Activated naive CD4-positive, alpha-beta T cell treated with anti-CD3 and anti-CD28 coated beads, Interleukin-2, amount 50 U/mL, for 72 hours (primary cell): ENCODE data around the gene SENP6. TPM values are rescaled to one million over a fixed set of nuclear protein-coding genes. Genes with fewer than 3 reads are reported as not detected.
"Not testable (repeated sequence)": the region's sequence is repeated elsewhere in the genome, so short reads cannot be mapped to it uniquely, and the experiment has no call there.

Experiments used
- ATAC-seq, 2 donors: fragments of 150-1000 bp; cut with Tn5 transposase; 2 replicates each; pipeline ENCODE4 v1.10.0; 2021; ENCODE audit warnings: mild to moderate bottlenecking in 2 of 2, moderate library complexity in 2 of 2
- DNase-seq, 2 donors: peaks; one replicate each; pipeline ENCODE4 v3.0.0; 2021 to 2022; ENCODE audit warnings: low spot score in 2 of 2
- H3K27ac Mint-ChIP-seq, 2 donors: one replicate each; pipeline ENCODE4 v1.8.0; 2022; ENCODE audit warnings: mild to moderate bottlenecking in 2 of 2, mixed read lengths in 2 of 2
- H3K36me3 Mint-ChIP-seq, 2 donors: one replicate each; pipeline ENCODE4 v1.8.0; 2022; ENCODE audit warnings: mixed read lengths in 2 of 2
- H3K9me3 Mint-ChIP-seq, 2 donors: one replicate each; pipeline ENCODE4 v1.8.0; 2022; ENCODE audit warnings: mixed read lengths in 2 of 2
- total RNA-seq, 2 donors: library from RNA; stranded (reverse); gene quantifications; one replicate each; pipeline ENCODE4 v1.2.3, GENCODE V29; 2022

The SENP6 gene
- total RNA-seq, 2 donors from 2014 or later = 63.0 to 75.4 TPM

GRCh38 chr6:75687937-75688336, 86.3 kb downstream of the SENP6 start:
- H3K36me3 Mint-ChIP-seq = peaks cover 46 to 55% of the 10 kb centered on the region in 2 donors
- DNase-seq, ATAC-seq, H3K27ac Mint-ChIP-seq, H3K9me3 Mint-ChIP-seq: not testable (repeated sequence)

GRCh38 chr6:75689576-75689975, 87.9 kb downstream of the SENP6 start:
- Mint-ChIP-seq H3K27ac (no peak overlapping the region), H3K36me3 (peaks cover 36 to 39% of the 10 kb centered on the region in 2 donors)
- no peak for DNase-seq

DNA sequence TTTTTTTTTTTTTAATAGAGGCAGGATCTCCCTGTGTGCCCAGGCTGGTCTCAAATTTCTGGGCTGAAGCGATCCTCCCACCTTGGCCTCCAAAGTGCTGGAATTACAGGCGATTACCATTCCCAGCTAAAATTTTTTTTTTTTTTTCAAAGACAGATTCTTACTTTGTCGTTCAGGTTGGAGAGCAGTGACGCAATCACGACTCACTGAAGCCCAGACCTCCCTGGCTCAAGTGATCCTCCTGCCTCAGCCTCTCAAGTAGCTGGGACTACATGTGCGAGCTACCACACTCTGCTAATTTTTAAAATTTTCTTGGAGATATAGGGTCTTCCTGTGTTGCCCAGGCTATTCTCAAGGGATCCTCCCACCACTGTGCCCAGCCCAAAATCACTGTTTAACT, 89.3 kb downstream of the SENP6 start:
- Mint-ChIP-seq H3K36me3 (peaks cover 23 to 25% of the 10 kb centered on the region in 2 donors), H3K27ac (no peak overlapping the region), H3K9me3 (peaks cover 0 to 6% of the 10 kb centered on the region in 2 donors)
- DNase-seq (no peak), ATAC-seq (no peak)

More at GRCh38 chr6:75689576-75689975, 87.9 kb downstream of the SENP6 start:
- H3K9me3 Mint-ChIP-seq = peaks cover 0 to 9% of the 10 kb centered on the region in 2 donors
- ATAC-seq = peak in 1 of 2 donors; percentile 22

- ATAC-seq = no peak
- DNase-seq = no peak
- Mint-ChIP-seq H3K27ac (no peak overlapping the region), H3K36me3 (peaks cover 6 to 21% of the 10 kb centered on the region in 2 donors), H3K9me3 (no peaks in the 10 kb centered on the region)
These were observed 91.9 kb downstream of the SENP6 start for GRCh38 chr6:75693534-75693933.

GRCh38 chr6:75694406-75694805, 92.7 kb downstream of the SENP6 start:
- Mint-ChIP-seq H3K36me3 (peaks cover 6 to 21% of the 10 kb centered on the region in 2 donors), H3K9me3 (no peaks in the 10 kb centered on the region), H3K27ac (no peak overlapping the region)
- DNase-seq (no peak), ATAC-seq (no peak)

DNA sequence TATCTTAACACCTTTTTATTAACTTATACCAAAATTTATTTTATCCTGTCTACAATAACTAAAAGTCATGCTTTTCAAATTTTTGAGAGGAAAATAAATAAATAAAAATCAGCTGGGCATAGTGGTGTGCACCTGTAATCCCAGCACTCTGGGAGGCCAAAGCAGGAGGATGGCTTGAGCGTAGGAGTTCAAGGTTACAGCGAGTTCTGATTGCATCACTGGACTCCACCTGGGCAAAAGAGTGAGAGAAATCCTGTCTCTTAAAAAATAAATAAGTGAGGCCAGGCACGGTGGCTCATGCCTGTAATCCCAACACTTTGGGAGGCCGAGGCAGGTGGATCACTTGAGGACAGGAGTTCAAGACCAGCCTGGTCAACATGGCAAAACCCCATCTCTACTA, 106.7 kb downstream of the SENP6 start:
- ATAC-seq, H3K9me3 Mint-ChIP-seq, H3K27ac Mint-ChIP-seq, DNase-seq: not testable (repeated sequence)
- H3K36me3 Mint-ChIP-seq = peaks cover 0 to 12% of the 10 kb centered on the region in 2 donors

- no peak for DNase-seq
- Mint-ChIP-seq H3K27ac (no peak overlapping the region), H3K9me3 (no peaks in the 10 kb centered on the region), H3K36me3 (peaks cover 9 to 14% of the 10 kb centered on the region in 2 donors)
- ATAC-seq = no peak
These were observed 109.5 kb downstream of the SENP6 start for GRCh38 chr6:75711173-75711572.

DNA sequence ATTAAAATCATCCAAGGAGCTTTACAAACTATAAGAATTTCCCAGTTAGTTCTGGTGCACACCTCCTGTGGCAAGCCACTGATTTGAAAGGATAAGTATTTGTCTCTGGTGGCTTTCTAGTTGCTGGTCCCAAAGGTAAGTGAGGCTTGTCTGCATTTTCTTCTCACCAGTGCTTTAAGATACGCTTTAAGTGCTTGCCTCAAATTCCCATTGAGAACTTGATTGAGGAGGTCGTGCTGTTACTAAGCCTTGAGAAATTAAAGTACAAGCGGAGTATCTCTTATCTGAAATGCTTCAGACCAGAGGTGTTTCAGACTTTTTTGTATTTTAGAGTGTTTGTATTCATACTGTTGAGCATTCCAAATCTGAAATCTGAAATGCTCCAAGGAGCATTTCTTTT, 117.5 kb downstream of the SENP6 start:
- Mint-ChIP-seq H3K36me3 (peaks cover 5 to 12% of the 10 kb centered on the region in 2 donors), H3K9me3 (no peaks in the 10 kb centered on the region), H3K27ac (no peak overlapping the region)
- no peak for ATAC-seq
- no peak for DNase-seq

GRCh38 chr6:75723382-75723781, 121.7 kb downstream of the SENP6 start:
- ATAC-seq = no peak
- H3K27ac Mint-ChIP-seq = no peak overlapping the region
- H3K9me3 Mint-ChIP-seq = no peaks in the 10 kb centered on the region
- H3K36me3 Mint-ChIP-seq = no peaks in the 10 kb centered on the region
- DNase-seq = no peak

- no peaks in the 10 kb centered on the region for H3K36me3 Mint-ChIP-seq
- H3K9me3 Mint-ChIP-seq = no peaks in the 10 kb centered on the region
- ATAC-seq = no peak
- DNase-seq = no peak
- no peak overlapping the region for H3K27ac Mint-ChIP-seq
These were observed 125.5 kb downstream of the SENP6 start for GRCh38 chr6:75727206-75727605.

DNA sequence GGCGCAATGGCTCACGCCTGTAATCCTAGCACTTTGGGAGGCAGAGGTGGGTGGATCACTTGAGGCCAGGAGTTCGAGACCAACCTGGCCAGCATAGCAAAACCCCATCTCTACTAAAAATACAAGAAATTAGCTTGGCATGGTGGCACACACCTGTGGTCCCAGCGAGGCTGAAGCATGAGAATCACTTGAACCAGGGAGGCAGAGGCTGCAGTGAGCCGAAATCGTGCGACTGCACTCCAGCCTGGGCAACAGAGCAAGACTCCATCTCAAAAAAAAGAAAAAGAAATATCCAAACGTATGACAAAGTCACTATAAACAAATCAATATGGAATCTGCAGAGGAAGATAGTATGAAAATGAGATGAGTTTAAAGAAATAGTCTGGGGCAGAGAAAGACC, 129.3 kb downstream of the SENP6 start:
- not testable (repeated sequence) for DNase-seq, H3K27ac Mint-ChIP-seq, ATAC-seq, H3K36me3 Mint-ChIP-seq, H3K9me3 Mint-ChIP-seq

GRCh38 chr6:75735491-75736186, 134.0 kb downstream of the SENP6 start:
- DNase-seq = no peak
- Mint-ChIP-seq H3K27ac (no peak overlapping the region), H3K9me3 (no peaks in the 10 kb centered on the region), H3K36me3 (no peaks in the 10 kb centered on the region)
- ATAC-seq = no peak

DNA sequence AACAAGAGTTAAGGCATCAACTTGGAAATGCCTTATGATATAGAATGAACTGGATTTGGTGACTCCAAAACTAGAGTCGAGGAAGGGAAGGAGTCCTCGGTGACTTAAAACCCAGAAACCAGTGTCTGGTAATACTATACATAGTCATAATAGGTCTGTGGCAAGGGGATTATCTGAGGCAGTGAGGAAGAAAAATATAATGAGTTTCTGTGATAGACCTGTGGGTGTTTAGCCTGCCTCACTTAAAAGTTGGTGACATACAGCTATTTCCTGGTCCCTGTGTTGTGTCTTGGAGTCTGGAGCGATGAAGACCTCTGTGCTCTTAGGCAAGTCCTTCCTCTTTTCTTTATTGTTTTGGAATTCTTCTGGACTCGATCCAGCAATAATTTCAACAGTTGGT, 142.3 kb downstream of the SENP6 start:
- Mint-ChIP-seq H3K36me3 (peaks cover 0 to 6% of the 10 kb centered on the region in 2 donors), H3K9me3 (no peaks in the 10 kb centered on the region), H3K27ac (no peak overlapping the region)
- ATAC-seq (no peak), DNase-seq (no peak)

- no peak for DNase-seq
- H3K9me3 Mint-ChIP-seq = no peaks in the 10 kb centered on the region
- no peak for ATAC-seq
- peaks cover 0 to 11% of the 10 kb centered on the region in 2 donors for H3K36me3 Mint-ChIP-seq
- H3K27ac Mint-ChIP-seq = no peak overlapping the region
These were observed 143.7 kb downstream of the SENP6 start for GRCh38 chr6:75745404-75745803.

DNA sequence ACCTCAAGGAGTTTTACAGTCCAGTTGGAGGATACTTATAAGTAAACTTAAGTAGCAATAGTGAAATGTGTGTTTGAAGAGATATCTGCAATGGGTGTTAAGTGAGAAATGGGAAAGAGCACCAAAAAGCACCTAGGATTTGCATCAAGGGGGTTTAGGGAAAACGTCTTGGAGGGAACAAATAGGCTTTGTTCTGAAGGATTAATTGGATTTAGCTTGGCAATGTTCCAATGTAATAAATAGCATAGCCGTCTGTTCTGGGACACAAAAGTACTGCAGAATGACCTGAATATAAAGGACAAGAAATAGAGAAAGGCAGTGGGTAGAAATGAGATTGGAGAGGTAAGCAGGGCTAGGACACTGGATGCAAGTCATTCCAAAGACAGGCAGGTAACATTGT, 144.5 kb downstream of the SENP6 start:
- ATAC-seq = no peak
- Mint-ChIP-seq H3K9me3 (no peaks in the 10 kb centered on the region), H3K27ac (no peak overlapping the region), H3K36me3 (peaks cover 0 to 11% of the 10 kb centered on the region in 2 donors)
- no peak for DNase-seq

GRCh38 chr6:75747152-75747992, 145.7 kb downstream of the SENP6 start:
- ATAC-seq = no peak
- Mint-ChIP-seq H3K36me3 (peaks cover 0 to 11% of the 10 kb centered on the region in 2 donors), H3K27ac (no peak overlapping the region), H3K9me3 (no peaks in the 10 kb centered on the region)
- no peak for DNase-seq

GRCh38 chr6:75748003-75748742, 146.5 kb downstream of the SENP6 start:
- Mint-ChIP-seq H3K36me3 (peaks cover 0 to 11% of the 10 kb centered on the region in 2 donors), H3K27ac (no peak overlapping the region), H3K9me3 (no peaks in the 10 kb centered on the region)
- no peak for DNase-seq
- no peak for ATAC-seq
